Measurements from ENCODE around the gene CEP55. TPM values are rescaled to one million over a fixed set of nuclear protein-coding genes. Genes with fewer than 3 reads are reported as not detected.

The CEP55 gene
- total and polyA plus RNA-seq, 2 of the 8 experiments (the other 6 are each of a cell fraction or from before 2014, with no cell fraction given), result 7.0 to 19.6 TPM

- Histone ChIP-seq H2AFZ (ENCODE audit: low read length) (no peak overlapping the region), H3K4me2 (ENCODE audit: insufficient read depth in 1 of 2, low read depth in 2 of 2, low read length in 2 of 2) (no peak overlapping the region), H2BK15ac (ENCODE audit: low read length) (no peak overlapping the region), H3K79me2 (ENCODE audit: control insufficient read depth in 1 of 2, insufficient read depth in 2 of 2, low read length in 2 of 2) (no peaks in the 10 kb centered on the region), H3K14ac (ENCODE audit: insufficient read length) (no peak overlapping the region), H3K23ac (ENCODE audit: insufficient read length) (no peak overlapping the region), H3K4me3 (ENCODE audit: extremely low read depth in 1 of 4, insufficient read depth in 2 of 4, low read depth in 3 of 4, low read length in 4 of 4) (no peak overlapping the region), H3K9ac (replicated peaks in 1 of 4; ENCODE audit: extremely low read depth in 1 of 4, low read depth in 3 of 4, low read length in 3 of 4) (no peak overlapping the region), H3K27ac (ENCODE audit: low read depth, low read length) (no peak overlapping the region), H4K5ac (ENCODE audit: insufficient read length, low read depth, low read length) (no peak overlapping the region), H2AK5ac (ENCODE audit: low read depth, low read length) (no peak overlapping the region), H2BK120ac (replicated peaks; ENCODE audit: low read depth, low read length) (no peak overlapping the region), H2BK20ac (ENCODE audit: low read length) (no peak overlapping the region), H3K9me3 (ENCODE audit: insufficient read depth in 2 of 2, low read depth in 1 of 2, low read length in 1 of 2) (no peaks in the 10 kb centered on the region), H3K79me1 (ENCODE audit: low read depth, low read length) (no peaks in the 10 kb centered on the region), H3K36me3 (ENCODE audit: control insufficient read depth in 2 of 4, insufficient read depth in 4 of 4, low read length in 3 of 4) (no peaks in the 10 kb centered on the region), H3K27me3 (replicated peaks in 1 of 4; ENCODE audit: control insufficient read depth in 3 of 4, extremely low read depth in 1 of 4, insufficient read depth in 3 of 4, low read length in 3 of 4) (no peaks in the 10 kb centered on the region), H3K56ac (replicated peaks; ENCODE audit: insufficient read length, low read depth, low read length) (no peak overlapping the region), H2BK5ac (ENCODE audit: low read depth, low read length) (no peak overlapping the region), H3K18ac (ENCODE audit: extremely low read depth, low read length) (no peak overlapping the region), H4K20me1 (replicated peaks in 1 of 2; ENCODE audit: control insufficient read depth in 1 of 2, insufficient read depth in 2 of 2, low read length in 2 of 2) (no peaks in the 10 kb centered on the region), H3K4ac (replicated peaks; ENCODE audit: insufficient read length, low read depth, low read length) (no peak overlapping the region), H3K4me1 (replicated peaks in 1 of 4; ENCODE audit: control insufficient read depth in 3 of 4, insufficient read depth in 4 of 4, low read length in 3 of 4) (peaks cover 0 to 3% (median 0%) of the 10 kb centered on the region in 4 experiments; a peak in 3 of 7 replicates), H3K23me2 (ENCODE audit: low read depth, low read length) (no peaks in the 10 kb centered on the region), H4K8ac (ENCODE audit: extremely low read depth, insufficient read depth, low read length) (no peak overlapping the region), H4K91ac (replicated peaks; ENCODE audit: insufficient read length, low read length) (no peak overlapping the region), H2BK12ac (ENCODE audit: low read depth, low read length) (no peak overlapping the region)
- WGBS, 2 experiments (ENCODE audit: extremely low coverage in 1 of 2, insufficient coverage in 1 of 2, insufficient read length in 1 of 2, insufficient replicate concordance in 2 of 2, low coverage in 1 of 2, low lambda C conversion rate in 2 of 2, missing lambda C conversion rate in 1 of 2), result 85% methylated on average over 10 of the region's 10 CpGs; no CpG with 5 or more reads in 1 of the 2 experiments
- FAIRE-seq (no peak), DNase-seq (ENCODE audit: low read depth in 1 of 2, low spot score in 2 of 2) (no peak)
- CTCF ChIA-PET (ENCODE audit: partially characterized antibody), result interaction anchor here (0.7 to 8.9 kb wide), 7 partner anchors 9 to 91 kb away, joined by 4 to 63 read pairs (median 6); partner anchors contain the start of gene MYOF
- POLR2A ChIA-PET (ENCODE audit: partially characterized antibody), result interaction anchor here (1.3 kb wide), 1 partner anchor 29 kb away, joined by 6 read pairs; no protein-coding TSS in a partner anchor
- TF ChIP-seq RNF2 (IDR thresholded peaks at IDR 0.05; ENCODE audit: borderline replicate concordance, low read depth, low read length, missing control alignments, poor library complexity, severe bottlenecking), result no peak
These were observed 27.8 kb upstream of the CEP55 start for GRCh38 chr10:93468461-93469213.

Measured in H1 (cell line).